Glutamatergic neuron (in vitro differentiated cells): Measurements from ENCODE around the gene SLC37A1. TPM values are rescaled to one million over a fixed set of nuclear protein-coding genes. Genes with fewer than 3 reads are reported as not detected.

Source experiments
- DNase-seq: peaks from one replicate; pipeline ENCODE4 v3.0.0; 2022
- H3K27ac Mint-ChIP-seq: one replicate; pipeline ENCODE4 v1.8.0; 2020; ENCODE audit warnings: mild to moderate bottlenecking, mixed read lengths, inconsistent platforms; ENCODE audit not compliant: unreplicated experiment
- H3K27me3 Mint-ChIP-seq: one replicate; pipeline ENCODE4 v1.8.0; 2020; ENCODE audit warnings: mild to moderate bottlenecking, moderate library complexity, mixed read lengths, inconsistent platforms; ENCODE audit not compliant: unreplicated experiment
- H3K36me3 Mint-ChIP-seq: one replicate; pipeline ENCODE4 v1.8.0; 2020; ENCODE audit warnings: mild to moderate bottlenecking, mixed read lengths, inconsistent platforms; ENCODE audit not compliant: unreplicated experiment
- H3K4me1 Mint-ChIP-seq: one replicate; pipeline ENCODE4 v1.8.0; 2020; ENCODE audit warnings: mild to moderate bottlenecking, low read depth, mixed read lengths, inconsistent platforms; ENCODE audit not compliant: unreplicated experiment
- H3K4me3 Mint-ChIP-seq: one replicate; pipeline ENCODE4 v1.8.0; 2020; ENCODE audit warnings: mild to moderate bottlenecking, mixed read lengths, inconsistent platforms; ENCODE audit not compliant: unreplicated experiment
- H3K9me3 Mint-ChIP-seq: one replicate; pipeline ENCODE4 v1.8.0; 2020; ENCODE audit warnings: mild to moderate bottlenecking, moderate library complexity, mixed read lengths, inconsistent platforms; ENCODE audit not compliant: unreplicated experiment
- total RNA-seq: library from RNA; stranded (reverse); fragmentation: NEBNext Ultra II Directional; extraction: Animal tissue kit (Norgen Biotek cat#: 25700); gene quantifications from one replicate; pipeline ENCODE4 v1.2.1, GENCODE V29; 2021; ENCODE audit not compliant: unreplicated experiment
- TF ChIP-seq, protein P1 (sequence below): fragments of 200-600 bp; sonication (generic); IDR thresholded peaks from one replicate; pipeline ENCODE4 v1.5.0; 2021; ENCODE audit not compliant: partially characterized antibody, unreplicated experiment

SLC37A1 gene
- total RNA-seq, 1 donor from 2014 or later, result 65.7 TPM

- Mint-ChIP-seq H3K4me1 (peaks cover 8% of the 10 kb centered on the region), H3K27me3 (peaks cover 4% of the 10 kb centered on the region), H3K36me3 (no peaks in the 10 kb centered on the region), H3K9me3 (peaks cover 3% of the 10 kb centered on the region), H3K27ac (no peak overlapping the region), H3K4me3 (no peak overlapping the region)
- no peak for DNase-seq
- TF ChIP-seq, protein P1, sequence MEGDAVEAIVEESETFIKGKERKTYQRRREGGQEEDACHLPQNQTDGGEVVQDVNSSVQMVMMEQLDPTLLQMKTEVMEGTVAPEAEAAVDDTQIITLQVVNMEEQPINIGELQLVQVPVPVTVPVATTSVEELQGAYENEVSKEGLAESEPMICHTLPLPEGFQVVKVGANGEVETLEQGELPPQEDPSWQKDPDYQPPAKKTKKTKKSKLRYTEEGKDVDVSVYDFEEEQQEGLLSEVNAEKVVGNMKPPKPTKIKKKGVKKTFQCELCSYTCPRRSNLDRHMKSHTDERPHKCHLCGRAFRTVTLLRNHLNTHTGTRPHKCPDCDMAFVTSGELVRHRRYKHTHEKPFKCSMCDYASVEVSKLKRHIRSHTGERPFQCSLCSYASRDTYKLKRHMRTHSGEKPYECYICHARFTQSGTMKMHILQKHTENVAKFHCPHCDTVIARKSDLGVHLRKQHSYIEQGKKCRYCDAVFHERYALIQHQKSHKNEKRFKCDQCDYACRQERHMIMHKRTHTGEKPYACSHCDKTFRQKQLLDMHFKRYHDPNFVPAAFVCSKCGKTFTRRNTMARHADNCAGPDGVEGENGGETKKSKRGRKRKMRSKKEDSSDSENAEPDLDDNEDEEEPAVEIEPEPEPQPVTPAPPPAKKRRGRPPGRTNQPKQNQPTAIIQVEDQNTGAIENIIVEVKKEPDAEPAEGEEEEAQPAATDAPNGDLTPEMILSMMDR, result no peak
Measured at GRCh38 chr21:42493109-42494060, 20.3 kb upstream of the SLC37A1 start.

DNA sequence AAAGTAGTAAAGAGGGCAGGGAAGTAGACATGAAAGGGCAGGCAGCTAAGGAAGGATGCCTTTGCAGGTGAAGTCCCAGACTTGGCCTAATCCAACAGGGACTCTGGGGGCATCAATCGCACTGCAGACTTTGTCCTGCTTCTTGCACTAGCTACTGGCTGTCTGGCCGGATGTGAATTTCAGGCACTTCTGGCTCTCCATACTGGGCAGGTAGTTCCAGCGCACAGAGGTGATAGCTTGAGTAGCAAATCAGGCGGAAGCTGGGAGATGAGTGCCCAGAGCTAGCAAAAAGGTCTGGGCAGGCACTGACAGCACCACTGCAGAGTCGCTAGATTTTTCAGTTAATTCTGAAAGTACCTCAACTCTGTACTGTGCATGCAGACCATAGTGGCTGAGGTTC lies 18.6 kb upstream of the SLC37A1 start:
- TF ChIP-seq, protein P1, result no peak
- Mint-ChIP-seq H3K27me3 (peaks cover 4% of the 10 kb centered on the region), H3K4me1 (peaks cover 12% of the 10 kb centered on the region), H3K27ac (no peak overlapping the region), H3K36me3 (no peaks in the 10 kb centered on the region), H3K9me3 (no peaks in the 10 kb centered on the region), H3K4me3 (peak overlapping the region; percentile 15)
- DNase-seq, result no peak

DNA sequence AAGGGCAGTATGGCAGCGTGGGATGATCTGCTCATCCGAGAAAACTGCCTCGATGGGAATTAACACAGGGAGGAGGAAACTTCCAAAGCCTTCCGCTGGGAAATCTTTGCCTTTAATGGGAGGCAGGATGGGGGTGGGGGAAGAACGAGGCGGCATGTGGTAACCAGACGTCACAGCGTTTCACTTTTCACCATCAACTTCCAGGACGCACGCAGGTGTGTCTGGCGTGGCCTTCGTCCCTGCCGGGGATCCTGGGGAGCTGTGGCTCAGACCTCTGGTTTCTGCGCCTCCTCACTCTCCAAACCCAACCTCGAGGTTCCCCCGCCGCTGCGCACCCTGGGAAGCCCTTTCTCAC lies 17.9 kb upstream of the SLC37A1 start:
- Mint-ChIP-seq H3K9me3 (no peaks in the 10 kb centered on the region), H3K4me3 (peak overlapping the region; percentile 95), H3K27me3 (peaks cover 4% of the 10 kb centered on the region), H3K36me3 (no peaks in the 10 kb centered on the region), H3K4me1 (peaks cover 12% of the 10 kb centered on the region), H3K27ac (no peak overlapping the region)
- TF ChIP-seq, protein P1, result no peak
- DNase-seq, result no peak

DNA sequence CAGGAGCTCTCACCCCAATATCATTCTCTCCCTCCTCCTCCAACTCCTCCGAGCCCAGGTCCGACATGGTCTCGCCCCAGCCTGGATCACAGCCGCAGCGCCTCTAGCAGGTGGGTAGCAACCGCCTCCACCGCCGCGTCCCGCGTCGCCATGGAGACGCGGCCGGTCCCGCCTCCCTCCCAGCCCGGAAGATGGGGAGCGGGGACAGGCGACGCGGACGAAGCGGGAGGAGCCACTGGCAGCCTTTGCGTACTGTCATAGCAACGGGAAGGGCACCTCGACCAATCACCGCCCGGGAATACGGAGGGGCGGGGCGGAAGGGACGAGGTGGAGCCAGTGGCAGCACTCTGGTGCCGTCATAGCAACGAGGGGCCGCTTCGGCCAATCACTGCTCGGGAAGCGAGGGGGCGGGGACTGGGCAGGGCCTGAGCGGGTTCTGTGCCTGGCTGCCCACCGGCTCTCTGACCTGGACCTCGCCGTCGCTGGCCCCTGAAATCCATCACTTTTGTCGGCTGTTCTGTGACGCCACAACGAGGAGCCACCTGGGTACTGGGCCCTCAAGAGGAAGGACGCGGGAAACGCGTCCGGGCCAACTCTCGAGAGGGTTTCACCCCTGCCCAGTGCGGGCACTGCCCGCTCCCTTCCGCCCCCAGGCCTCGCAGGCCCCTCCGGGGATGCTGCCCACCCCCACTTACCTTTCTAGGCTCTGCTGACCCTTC lies 17.4 kb upstream of the SLC37A1 start, which contains the start of gene RSPH1:
RSPH1 (minus strand) TSS at position 105 of the 719 bp plus-strand sequence; CDS start at position 67, 38 bp downstream.
- Mint-ChIP-seq H3K27me3 (peaks cover 4% of the 10 kb centered on the region), H3K9me3 (no peaks in the 10 kb centered on the region), H3K4me1 (peaks cover 12% of the 10 kb centered on the region), H3K36me3 (no peaks in the 10 kb centered on the region), H3K4me3 (peak within 1 kb of the TSS; percentile 95), H3K27ac (peak within 1 kb of the TSS; percentile 36)
- TF ChIP-seq, protein P1, result no peak
- peak; percentile 100 for DNase-seq
